ENCODE data around the gene NFATC2.
"Not testable (repeated sequence)": the region's sequence is repeated elsewhere in the genome, so short reads cannot be mapped to it uniquely, and the experiment has no call there.

NFATC2 gene

GRCh38 chr20:51470499-51470820 lies 72.1 kb downstream of the NFATC2 start:
- DNase-seq (ENCODE audit: low read depth) = no peak

- no peak for DNase-seq (ENCODE audit: low read depth)
Observed at GRCh38 chr20:51469578-51470498, 72.7 kb downstream of the NFATC2 start.

DNA sequence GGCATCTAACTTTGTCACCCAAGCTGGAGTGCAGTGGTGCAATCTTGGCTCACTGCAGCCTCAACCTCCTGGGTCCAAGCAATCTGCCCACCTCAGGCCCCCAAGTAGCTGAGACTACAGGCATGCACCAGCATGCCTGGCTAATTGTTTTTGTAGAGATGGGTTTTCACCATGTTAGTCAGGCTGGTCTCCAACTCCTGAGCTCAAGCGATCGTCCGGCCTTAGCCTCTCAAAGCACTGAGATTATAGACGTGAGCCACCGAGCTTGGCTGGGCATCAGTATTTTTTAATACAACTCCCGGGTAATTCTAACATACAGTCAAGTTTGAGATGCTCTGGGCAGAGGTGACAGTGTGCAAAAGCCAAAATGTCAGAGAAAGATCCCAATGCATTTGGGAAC lies 73.5 kb downstream of the NFATC2 start:
- DNase-seq (ENCODE audit: low read depth) = no peak

DNA sequence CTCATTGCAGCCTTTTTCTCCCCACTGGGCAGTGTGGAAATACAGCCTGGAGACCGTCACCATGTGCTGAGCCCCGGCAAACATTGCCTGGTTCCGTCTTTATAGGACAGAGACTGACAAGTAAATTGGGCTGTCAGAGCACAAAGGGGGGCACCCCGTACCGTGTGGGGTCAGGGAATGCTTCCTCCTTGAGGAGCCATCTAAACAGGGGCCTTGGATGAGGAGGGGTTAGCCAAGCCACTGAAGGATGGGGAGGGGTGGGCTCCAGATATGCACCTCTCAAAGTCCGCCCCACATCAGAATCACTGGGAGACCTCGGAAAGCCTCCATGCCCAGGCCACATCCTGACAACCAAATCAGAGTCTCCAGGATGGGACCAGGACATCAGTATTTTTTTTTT lies 73.9 kb downstream of the NFATC2 start:
- no peak for DNase-seq (ENCODE audit: low read depth)

DNA sequence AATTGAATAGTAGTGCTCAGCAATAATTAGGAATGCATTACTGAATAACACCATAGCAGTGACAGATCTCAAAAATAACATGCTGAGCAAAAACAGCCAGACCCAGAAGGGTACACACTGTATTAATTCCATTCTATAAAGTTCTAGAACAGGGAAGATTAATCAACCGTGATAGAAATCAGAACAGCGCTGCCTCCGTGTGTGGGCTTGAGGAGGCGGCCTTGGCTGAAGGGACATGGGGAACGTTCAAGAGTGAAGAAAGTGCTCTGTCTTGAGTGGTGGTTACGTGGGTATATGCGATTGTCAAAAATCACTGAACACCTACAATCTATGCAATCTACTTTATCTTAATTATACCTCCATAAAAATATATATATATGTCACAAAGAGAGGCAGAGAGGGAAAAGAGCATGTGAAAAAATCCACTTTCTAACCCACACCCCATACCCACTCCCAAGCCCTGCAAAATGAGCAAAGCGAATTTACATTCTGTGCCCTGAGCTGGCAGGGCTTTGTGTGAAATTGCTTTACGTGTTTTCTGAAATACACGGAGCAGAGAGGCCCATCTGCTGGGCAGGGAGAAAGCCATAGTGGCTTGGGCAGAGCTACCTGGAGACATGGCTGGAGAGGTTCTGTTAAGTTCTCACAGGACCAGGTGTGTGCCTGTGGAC lies 74.4 kb downstream of the NFATC2 start:
- DNase-seq (ENCODE audit: low read depth) = no peak

- no peak for DNase-seq (ENCODE audit: low read depth)
Observed at GRCh38 chr20:51463998-51464397, 78.5 kb downstream of the NFATC2 start.

DNA sequence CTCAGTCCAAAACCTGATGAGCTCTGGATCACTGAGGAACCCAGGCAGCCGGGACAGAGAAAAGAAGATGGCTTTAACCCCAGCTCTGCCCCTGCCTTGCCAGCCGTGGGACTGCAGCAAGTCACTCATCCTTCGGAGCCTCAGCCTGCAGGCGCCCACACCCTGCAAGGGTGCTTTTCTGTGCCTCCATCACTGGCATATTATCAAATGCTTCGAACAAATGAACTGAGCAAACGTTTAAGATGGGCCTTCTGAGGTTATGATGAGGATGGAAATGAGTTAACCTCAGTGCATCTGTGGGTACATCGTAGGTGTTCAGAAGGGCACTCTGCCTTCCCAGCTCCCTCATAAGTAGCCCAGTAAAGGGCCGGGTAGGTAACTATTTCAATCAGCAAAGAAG lies 79.0 kb downstream of the NFATC2 start:
- no peak for DNase-seq (ENCODE audit: low read depth)

GRCh38 chr20:51462566-51463276 lies 79.8 kb downstream of the NFATC2 start:
- peak; percentile 58 for DNase-seq (ENCODE audit: low read depth)

- DNase-seq (ENCODE audit: low read depth) = not testable (repeated sequence)
Observed at GRCh38 chr20:51461846-51462245, 80.7 kb downstream of the NFATC2 start.

GRCh38 chr20:51461306-51461705 lies 81.2 kb downstream of the NFATC2 start:
- no peak for DNase-seq (ENCODE audit: low read depth)

- DNase-seq (ENCODE audit: low read depth) = no peak
Observed at GRCh38 chr20:51460569-51461265, 81.8 kb downstream of the NFATC2 start.

GRCh38 chr20:51460163-51460562 lies 82.4 kb downstream of the NFATC2 start:
- DNase-seq (ENCODE audit: low read depth) = no peak

DNA sequence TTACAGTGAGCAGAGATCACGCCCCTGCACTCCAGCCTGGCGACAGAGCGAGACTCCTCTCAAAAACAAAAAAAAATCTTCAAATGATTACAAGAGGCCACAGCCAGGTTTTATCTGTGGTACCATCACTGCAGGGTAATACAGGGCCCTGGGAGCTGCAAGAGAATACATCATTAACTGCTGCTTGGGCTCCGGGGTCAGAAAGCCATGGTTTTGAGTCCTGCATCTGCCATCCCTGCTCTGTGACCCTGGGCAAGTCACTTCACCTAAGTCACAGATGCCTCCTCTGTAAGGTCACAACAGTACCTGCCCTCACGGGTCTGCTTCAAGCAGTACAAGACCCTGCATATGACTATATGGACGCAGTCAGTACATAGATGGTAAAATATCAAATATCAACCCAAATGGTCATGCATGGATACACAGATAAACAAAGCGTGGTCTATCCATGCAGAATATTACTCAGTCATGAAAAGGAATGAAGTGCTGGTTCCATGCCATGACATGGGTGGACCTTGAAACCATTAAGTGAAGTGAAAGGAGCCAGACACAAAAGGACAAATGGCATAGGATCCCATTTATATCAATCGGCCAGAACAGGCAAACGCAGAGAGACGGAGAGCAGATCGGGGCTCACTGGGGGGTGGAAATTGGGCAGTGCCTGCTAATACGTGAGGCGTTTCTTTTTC lies 83.6 kb downstream of the NFATC2 start:
- no peak for DNase-seq (ENCODE audit: low read depth)

- no peak for DNase-seq (ENCODE audit: low read depth)
Observed at GRCh38 chr20:51457533-51457932, 85.0 kb downstream of the NFATC2 start.

DNA sequence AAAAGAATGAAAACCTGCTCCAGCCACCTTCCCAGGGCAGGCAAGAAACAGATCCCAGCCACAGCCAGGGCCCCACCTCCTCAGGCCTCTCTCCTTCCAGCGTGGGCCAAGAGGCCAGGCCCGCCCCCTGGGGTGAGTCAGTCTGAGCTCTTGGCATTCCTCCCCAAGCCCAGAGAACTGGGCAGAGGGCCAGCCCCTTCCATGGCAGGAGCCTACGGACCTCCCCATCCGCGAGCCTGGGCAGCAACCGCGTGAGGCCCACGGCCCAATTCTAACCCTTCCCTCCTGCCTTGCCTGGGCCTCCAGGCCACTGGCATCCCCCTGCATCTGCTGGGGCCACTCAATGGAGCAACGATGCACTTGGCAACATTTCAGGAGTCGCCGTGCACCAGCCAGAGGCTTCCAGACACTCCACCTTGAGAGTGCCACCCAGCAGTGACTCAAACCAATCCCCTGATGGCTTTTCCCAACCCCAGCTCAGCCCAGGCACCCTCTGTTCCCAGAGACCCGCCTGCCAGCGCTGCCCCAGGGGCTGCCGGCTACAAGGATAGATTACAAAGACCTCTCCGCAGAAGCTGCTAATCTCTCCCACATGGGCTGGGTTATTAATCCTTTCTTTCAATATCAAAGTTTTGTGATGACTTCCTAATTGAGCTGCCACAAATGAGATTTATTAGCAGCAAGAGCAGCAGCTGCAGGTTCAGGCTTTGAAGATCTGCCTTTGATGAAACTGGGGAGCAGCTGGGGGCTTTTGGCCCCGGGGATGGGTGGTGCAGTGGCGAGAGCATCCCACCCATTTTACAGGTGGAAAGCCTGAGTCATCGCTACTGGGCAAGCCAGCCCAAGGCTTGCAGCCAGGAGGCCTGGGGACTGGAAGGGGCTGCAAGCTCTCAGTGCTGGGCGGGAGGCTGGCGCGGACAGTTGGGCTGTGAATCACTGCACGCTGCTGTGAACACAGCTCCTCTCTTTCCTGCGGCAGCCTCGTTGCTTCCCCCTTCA lies 85.7 kb downstream of the NFATC2 start:
- peak; percentile 97 for DNase-seq (ENCODE audit: low read depth)

DNA sequence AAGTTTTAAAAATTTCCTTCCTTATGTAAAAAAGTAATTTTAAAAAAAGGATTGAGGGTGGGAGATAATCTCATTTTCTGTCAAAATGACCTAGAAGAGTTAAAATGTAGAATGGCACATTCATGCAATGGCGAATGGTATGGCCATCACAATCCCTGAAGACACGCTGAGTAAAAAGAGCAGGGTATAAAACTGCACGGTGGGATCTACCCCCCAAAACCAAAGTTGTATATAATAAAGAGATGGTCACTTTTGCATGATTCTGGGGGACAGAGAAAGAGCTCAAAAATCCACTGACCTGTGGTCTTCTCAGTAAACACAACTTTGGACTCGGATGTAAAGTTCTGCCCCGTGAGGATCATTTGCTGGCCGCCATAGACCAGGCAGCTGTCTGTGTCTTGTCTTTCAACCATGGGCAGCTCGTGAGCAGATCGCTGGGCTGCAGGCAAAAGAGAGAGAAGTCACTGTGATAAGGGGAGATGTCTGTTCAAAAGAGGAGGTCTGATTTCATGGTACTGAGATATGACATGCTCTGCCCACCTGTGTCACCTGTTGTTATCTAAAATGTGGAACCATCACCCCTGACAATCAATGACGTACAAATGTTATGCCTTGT lies 88.2 kb downstream of the NFATC2 start:
- no peak for DNase-seq (ENCODE audit: low read depth)

DNA sequence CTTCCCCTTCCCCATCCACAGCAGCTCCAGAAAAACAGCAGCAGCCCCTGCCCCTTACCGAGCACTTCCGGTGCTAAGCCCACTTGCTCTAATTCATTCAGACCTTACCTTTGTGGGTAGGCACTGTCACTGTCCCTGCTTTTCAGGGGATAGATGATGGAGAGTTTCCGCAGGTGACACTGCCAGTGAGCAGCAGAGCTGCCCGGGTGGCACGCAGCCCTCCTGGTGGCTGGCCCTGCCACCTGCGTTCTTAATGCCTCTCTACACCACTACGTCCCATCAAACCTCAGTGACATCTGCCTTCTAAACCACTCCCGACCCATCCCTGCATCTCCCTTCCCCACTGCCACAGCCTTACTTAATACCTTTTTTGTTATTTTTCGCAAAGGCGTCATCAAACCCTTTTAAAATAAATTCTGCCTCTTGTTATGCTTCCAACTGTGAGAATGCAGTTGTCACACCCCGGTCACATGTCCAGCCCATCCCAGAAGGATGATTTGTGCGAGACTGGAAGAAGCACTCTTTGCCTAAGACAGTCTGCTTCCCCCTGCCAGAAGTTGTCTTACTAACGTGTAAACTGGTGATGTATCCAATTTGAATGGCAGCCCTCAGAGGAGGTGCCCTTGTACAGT lies 89.7 kb downstream of the NFATC2 start:
- no peak for DNase-seq (ENCODE audit: low read depth)

GRCh38 chr20:51452091-51452613 lies 90.4 kb downstream of the NFATC2 start:
- DNase-seq (ENCODE audit: low read depth) = no peak

DNA sequence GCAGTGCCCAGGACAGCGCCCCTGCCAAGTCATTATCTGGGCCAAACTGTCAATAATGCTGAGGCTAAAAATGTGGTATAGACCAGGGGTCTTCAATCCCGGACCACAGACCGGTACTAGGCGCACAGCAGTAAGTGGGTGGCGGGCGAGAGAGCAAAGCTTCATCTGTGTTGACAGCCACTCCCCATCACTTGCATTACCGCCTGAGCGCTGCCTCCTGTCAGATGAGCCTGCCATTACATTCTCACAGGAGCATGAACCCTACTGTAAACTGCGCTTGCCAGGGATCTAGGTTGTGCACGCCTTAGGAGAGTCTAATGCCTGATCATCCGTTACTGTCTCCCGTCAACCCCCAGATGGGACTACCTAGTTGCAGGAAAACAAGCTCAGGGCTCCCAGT lies 91.0 kb downstream of the NFATC2 start:
- DNase-seq (ENCODE audit: low read depth) = no peak
